Panc1 (cell line): ENCODE results near the gene TMEM43. TPM values are rescaled to one million over a fixed set of nuclear protein-coding genes. Genes with fewer than 3 reads are reported as not detected.

Source experiments
- ATAC-seq: fragments of 200-7000 bp; cut with Tn5 transposase; 2 replicates; pipeline ENCODE4 v1.9.1; 2020; ENCODE audit warnings: mild to moderate bottlenecking, moderate library complexity
- BruUV-seq: library from RNA; stranded (reverse); fragments of 400-500 nt; replicated peaks from 2 replicates; lab custom pipeline; 2021; lab: Mats Ljungman, UMichigan
- CTCF ChIA-PET: fragments of 300-600 bp; sonication (Branson Sonifier 250); formaldehyde crosslinking; loops from one replicate; lab custom pipeline; 2022; ENCODE audit warnings: antibody characterized with exemption; lab: Charles Lee
- POLR2A ChIA-PET: fragments of 300-600 bp; sonication (Branson Sonifier 250); formaldehyde crosslinking; loops from one replicate; lab custom pipeline; 2022; ENCODE audit warnings: antibody characterized with exemption; lab: Charles Lee
- DNase-seq: peaks from one replicate; pipeline ENCODE4 v3.0.0-alpha.2; 2010; ENCODE audit warnings: low read depth, low spot score
- H3K27ac ChIP-seq: 2 replicates; pipeline ENCODE4 v1.5.1; 2011; ENCODE audit warnings: mild to moderate bottlenecking, low read length, inconsistent platforms
- H3K27me3 ChIP-seq: fragments of 200-500 bp; sonication (Bioruptor generic); 2 replicates; pipeline ENCODE4 v1.6.0; 2014; ENCODE audit warnings: low read length, inconsistent platforms; ENCODE audit not compliant: control insufficient read depth, insufficient read depth
- H3K36me3 ChIP-seq: fragments of 200-500 bp; sonication (Bioruptor generic); 2 replicates; pipeline ENCODE4 v1.5.1; 2014; ENCODE audit warnings: inconsistent platforms, mild to moderate bottlenecking, low read length, moderate library complexity; ENCODE audit not compliant: control insufficient read depth, insufficient read depth
- H3K4me1 ChIP-seq: 2 replicates; pipeline ENCODE4 v1.5.1; 2011; ENCODE audit warnings: inconsistent platforms, mild to moderate bottlenecking, low read length, moderate library complexity; ENCODE audit not compliant: control insufficient read depth, insufficient read depth
- H3K4me3 ChIP-seq, 2 experiments: 2 replicates each; pipeline ENCODE4 v1.5.1; 2011 to 2012; ENCODE audit warnings: low read depth in 2 of 2, low read length in 2 of 2, mild to moderate bottlenecking in 2 of 2, inconsistent platforms in 1 of 2, moderate library complexity in 1 of 2
- H3K9me3 ChIP-seq: fragments of 200-500 bp; sonication (Bioruptor generic); 2 replicates; pipeline ENCODE4 v1.5.1; 2014; ENCODE audit warnings: low read depth, mild to moderate bottlenecking, inconsistent platforms, low read length, moderate library complexity; ENCODE audit not compliant: control insufficient read depth, insufficient read depth
- POLR2AphosphoS5 ChIP-seq: IDR thresholded peaks from 2 replicates; pipeline ENCODE4 v1.6.1; 2012; ENCODE audit warnings: mild to moderate bottlenecking, low read depth, low read length, moderate library complexity
- SIN3A ChIP-seq: IDR thresholded peaks from 2 replicates; pipeline ENCODE4 v1.6.1; 2012; ENCODE audit warnings: low read depth, mild to moderate bottlenecking, low read length, moderate library complexity, borderline replicate concordance; ENCODE audit not compliant: insufficient read depth
- TCF7L2 ChIP-seq: IDR thresholded peaks from 2 replicates; pipeline ENCODE4 v1.6.1; 2011; ENCODE audit warnings: mild to moderate bottlenecking, low read depth, low read length, inconsistent platforms
- in situ Hi-C: cut with HindIII; loops from 2 replicates; pipeline ENCODE4 v1.10.0; 2016; ENCODE audit warnings: low sequenced_read_pairs, low pct_unique_long_range_greater_than_20kb
- intact Hi-C: fragments of 100-400 bp; cut with micrococcal nuclease; formaldehyde crosslinking; loops from one replicate; pipeline ENCODE4 v1.10.0; 2022; ENCODE audit not compliant: unreplicated experiment
- total RNA-seq: library from RNA; stranded (reverse); gene quantifications from one replicate; pipeline ENCODE4 v1.2.1, GENCODE V29; 2021; ENCODE audit not compliant: unreplicated experiment
- TF ChIP-seq, protein P1 (sequence below): fragments of 450-650 bp; IDR thresholded peaks from 2 replicates; pipeline ENCODE4 v1.5.1; 2017; ENCODE audit warnings: mild to moderate bottlenecking
- TF ChIP-seq, protein P2 (sequence below), 2 experiments: IDR thresholded peaks; 2 replicates each; pipeline ENCODE4 v1.6.1; 2011 to 2012; ENCODE audit warnings: low read depth in 2 of 2, control low read depth in 1 of 2, low read length in 1 of 2, mild to moderate bottlenecking in 1 of 2, moderate library complexity in 1 of 2; ENCODE audit not compliant: insufficient read depth in 1 of 2

Gene TMEM43
- total RNA-seq, 1 experiment from 2014 or later = 51.2 TPM

DNA sequence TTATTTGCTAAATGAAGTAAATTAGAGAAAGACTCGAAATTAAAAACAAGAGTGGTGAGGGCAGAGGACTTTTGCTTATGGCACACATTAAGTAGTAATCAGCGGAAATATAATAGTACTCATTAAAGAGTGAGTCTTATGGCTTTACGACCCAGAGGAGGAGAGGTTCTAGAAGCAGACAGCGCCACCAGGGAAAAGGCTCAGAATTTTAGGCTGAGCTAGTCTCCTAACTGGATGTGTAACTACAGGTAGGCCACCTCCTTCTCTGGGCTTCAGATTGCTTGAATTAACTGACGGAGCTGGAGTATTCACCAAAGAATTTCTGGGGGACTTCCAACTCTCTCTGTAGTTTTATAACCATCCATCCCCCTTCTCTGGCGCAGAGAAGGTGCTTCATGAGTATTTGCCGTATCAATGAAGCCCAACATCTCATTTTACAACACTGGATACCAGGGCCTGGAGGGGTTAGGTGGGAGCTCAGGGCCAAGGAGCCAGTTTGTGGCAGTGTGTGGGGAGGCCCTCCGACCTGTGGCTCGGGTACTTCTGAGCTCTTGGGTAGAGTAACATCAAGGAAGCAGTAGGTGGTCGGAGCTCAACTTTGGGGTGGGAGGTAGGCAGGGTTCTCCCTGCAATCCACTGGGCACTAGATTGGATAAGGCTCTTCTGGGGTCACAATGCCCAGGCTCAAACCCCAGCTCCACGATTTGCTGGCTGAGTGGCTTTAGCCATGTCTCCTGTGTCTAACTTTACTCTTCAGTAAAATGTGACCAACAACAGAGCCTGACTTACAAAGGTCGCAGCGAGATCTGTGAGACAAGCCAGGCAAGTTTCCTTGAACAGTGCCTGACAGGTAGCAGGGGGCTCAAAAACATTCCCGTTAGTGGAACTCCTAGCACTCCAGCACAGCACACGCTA lies 1.3 kb upstream of the TMEM43 start:
- Histone ChIP-seq H3K4me3 (peak overlapping the region; percentile 62 to 92), H3K27me3 (no peaks in the 10 kb centered on the region), H3K36me3 (no peaks in the 10 kb centered on the region; the same call in none of the 2 replicates), H3K4me1 (peaks cover 15% of the 10 kb centered on the region), H3K27ac (peak overlapping the region; percentile 88), H3K9me3 (no peaks in the 10 kb centered on the region)
- ChIA-PET CTCF (no interaction called here), POLR2A (no interaction called here)
- no peak for ATAC-seq
- no TSS peak for BruUV-seq
- DNase-seq = no peak
- intact Hi-C loops (no loop called here), in situ Hi-C loops (no loop called here)
- TF ChIP-seq TCF7L2 (no peak), SIN3A (0 out of 2 replicates have a peak, but pooled peaks have one; percentile 60)

DNA sequence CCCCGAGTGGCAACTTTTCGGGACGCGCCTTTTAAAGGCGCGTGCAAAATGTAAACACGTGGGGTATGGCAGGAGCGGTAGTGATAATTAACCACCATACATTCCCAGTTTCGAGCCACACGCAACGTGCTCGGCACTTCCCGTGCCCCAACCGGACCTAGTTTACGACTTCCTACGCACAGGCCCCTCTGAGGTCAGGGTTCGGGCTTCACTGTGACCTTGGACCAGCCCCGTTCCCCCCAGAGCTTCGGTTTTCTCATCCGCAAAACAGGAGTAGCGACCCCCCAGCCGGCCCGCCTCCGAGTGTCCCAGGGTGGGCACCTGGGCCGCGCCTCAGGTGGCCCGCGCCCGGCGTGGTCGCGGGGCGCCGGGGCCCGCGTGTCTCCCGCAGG lies 633 bp upstream of the TMEM43 start:
- ATAC-seq = peak; percentile 66
- Histone ChIP-seq H3K9me3 (no peaks in the 10 kb centered on the region), H3K4me1 (peaks cover 15% of the 10 kb centered on the region), H3K36me3 (peaks cover 4% of the 10 kb centered on the region), H3K27ac (peak overlapping the region; percentile 88), H3K4me3 (peak overlapping the region; percentile 62 to 92), H3K27me3 (no peaks in the 10 kb centered on the region)
- intact Hi-C loops = no loop called here
- no peak for DNase-seq
- TF ChIP-seq, protein P1, sequence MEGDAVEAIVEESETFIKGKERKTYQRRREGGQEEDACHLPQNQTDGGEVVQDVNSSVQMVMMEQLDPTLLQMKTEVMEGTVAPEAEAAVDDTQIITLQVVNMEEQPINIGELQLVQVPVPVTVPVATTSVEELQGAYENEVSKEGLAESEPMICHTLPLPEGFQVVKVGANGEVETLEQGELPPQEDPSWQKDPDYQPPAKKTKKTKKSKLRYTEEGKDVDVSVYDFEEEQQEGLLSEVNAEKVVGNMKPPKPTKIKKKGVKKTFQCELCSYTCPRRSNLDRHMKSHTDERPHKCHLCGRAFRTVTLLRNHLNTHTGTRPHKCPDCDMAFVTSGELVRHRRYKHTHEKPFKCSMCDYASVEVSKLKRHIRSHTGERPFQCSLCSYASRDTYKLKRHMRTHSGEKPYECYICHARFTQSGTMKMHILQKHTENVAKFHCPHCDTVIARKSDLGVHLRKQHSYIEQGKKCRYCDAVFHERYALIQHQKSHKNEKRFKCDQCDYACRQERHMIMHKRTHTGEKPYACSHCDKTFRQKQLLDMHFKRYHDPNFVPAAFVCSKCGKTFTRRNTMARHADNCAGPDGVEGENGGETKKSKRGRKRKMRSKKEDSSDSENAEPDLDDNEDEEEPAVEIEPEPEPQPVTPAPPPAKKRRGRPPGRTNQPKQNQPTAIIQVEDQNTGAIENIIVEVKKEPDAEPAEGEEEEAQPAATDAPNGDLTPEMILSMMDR = no peak
- TF ChIP-seq TCF7L2 (no peak), POLR2AphosphoS5 (no peak), SIN3A (no peak)
- TF ChIP-seq, protein P2, sequence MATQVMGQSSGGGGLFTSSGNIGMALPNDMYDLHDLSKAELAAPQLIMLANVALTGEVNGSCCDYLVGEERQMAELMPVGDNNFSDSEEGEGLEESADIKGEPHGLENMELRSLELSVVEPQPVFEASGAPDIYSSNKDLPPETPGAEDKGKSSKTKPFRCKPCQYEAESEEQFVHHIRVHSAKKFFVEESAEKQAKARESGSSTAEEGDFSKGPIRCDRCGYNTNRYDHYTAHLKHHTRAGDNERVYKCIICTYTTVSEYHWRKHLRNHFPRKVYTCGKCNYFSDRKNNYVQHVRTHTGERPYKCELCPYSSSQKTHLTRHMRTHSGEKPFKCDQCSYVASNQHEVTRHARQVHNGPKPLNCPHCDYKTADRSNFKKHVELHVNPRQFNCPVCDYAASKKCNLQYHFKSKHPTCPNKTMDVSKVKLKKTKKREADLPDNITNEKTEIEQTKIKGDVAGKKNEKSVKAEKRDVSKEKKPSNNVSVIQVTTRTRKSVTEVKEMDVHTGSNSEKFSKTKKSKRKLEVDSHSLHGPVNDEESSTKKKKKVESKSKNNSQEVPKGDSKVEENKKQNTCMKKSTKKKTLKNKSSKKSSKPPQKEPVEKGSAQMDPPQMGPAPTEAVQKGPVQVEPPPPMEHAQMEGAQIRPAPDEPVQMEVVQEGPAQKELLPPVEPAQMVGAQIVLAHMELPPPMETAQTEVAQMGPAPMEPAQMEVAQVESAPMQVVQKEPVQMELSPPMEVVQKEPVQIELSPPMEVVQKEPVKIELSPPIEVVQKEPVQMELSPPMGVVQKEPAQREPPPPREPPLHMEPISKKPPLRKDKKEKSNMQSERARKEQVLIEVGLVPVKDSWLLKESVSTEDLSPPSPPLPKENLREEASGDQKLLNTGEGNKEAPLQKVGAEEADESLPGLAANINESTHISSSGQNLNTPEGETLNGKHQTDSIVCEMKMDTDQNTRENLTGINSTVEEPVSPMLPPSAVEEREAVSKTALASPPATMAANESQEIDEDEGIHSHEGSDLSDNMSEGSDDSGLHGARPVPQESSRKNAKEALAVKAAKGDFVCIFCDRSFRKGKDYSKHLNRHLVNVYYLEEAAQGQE (IDR thresholded peaks at IDR 0.05; ENCODE audit: insufficient read depth in 1 of 2, low read depth in 2 of 2, low read length in 1 of 2) = no peak
- CTCF ChIA-PET = no interaction called here
- BruUV-seq = no TSS peak
- POLR2A ChIA-PET = interaction anchor here (0.8 kb wide), 1 partner anchor 54 kb away, joined by 4 read pairs; the partner anchor contains the start of genes LSM3 and XPC
- in situ Hi-C loops = no loop called here
